Measurements from ENCODE around the gene SPDYE17. TPM values are rescaled to one million over a fixed set of nuclear protein-coding genes. Genes with fewer than 3 reads are reported as not detected.
"Not testable (repeated sequence)": the region's sequence is repeated elsewhere in the genome, so short reads cannot be mapped to it uniquely, and the experiment has no call there.

SPDYE17 gene
- total RNA-seq, 2 experiments from 2014 or later = not detected

- H3K27me3 Mint-ChIP-seq; H3K4me3 Mint-ChIP-seq; H3K36me3 Mint-ChIP-seq (ENCODE audit: low read depth); intact Hi-C loops (cut with DNase I, micrococcal nuclease); DNase-seq; H3K4me1 Mint-ChIP-seq; H3K27ac Mint-ChIP-seq; H3K9me3 Mint-ChIP-seq (ENCODE audit: low read depth); CTCF ChIA-PET: not testable (repeated sequence)
- ATAC-seq = peak; percentile 24
- POLR2A ChIA-PET = interaction anchor here (0.6 kb wide), 1 partner anchor 498 kb away, joined by 3 read pairs; no protein-coding TSS in a partner anchor
These were observed 35.2 kb downstream of the SPDYE17 start for GRCh38 chr7:76996932-76997331.

GRCh38 chr7:76994286-76994685, 37.9 kb downstream of the SPDYE17 start:
- ATAC-seq; H3K9me3 Mint-ChIP-seq (ENCODE audit: low read depth); H3K4me1 Mint-ChIP-seq; H3K27ac Mint-ChIP-seq; intact Hi-C loops (cut with DNase I, micrococcal nuclease); POLR2A ChIA-PET; H3K27me3 Mint-ChIP-seq; H3K36me3 Mint-ChIP-seq (ENCODE audit: low read depth); H3K4me3 Mint-ChIP-seq; CTCF ChIA-PET; DNase-seq: not testable (repeated sequence)

GRCh38 chr7:76993831-76994230, 38.3 kb downstream of the SPDYE17 start:
- H3K27me3 Mint-ChIP-seq; H3K9me3 Mint-ChIP-seq (ENCODE audit: low read depth); H3K4me3 Mint-ChIP-seq; ATAC-seq; POLR2A ChIA-PET; H3K27ac Mint-ChIP-seq; CTCF ChIA-PET; DNase-seq; H3K4me1 Mint-ChIP-seq; H3K36me3 Mint-ChIP-seq (ENCODE audit: low read depth); intact Hi-C loops (cut with DNase I, micrococcal nuclease): not testable (repeated sequence)

GRCh38 chr7:76992871-76993270, 39.3 kb downstream of the SPDYE17 start:
- POLR2A ChIA-PET; H3K4me1 Mint-ChIP-seq; intact Hi-C loops (cut with DNase I, micrococcal nuclease); H3K9me3 Mint-ChIP-seq (ENCODE audit: low read depth); DNase-seq; ATAC-seq; H3K27ac Mint-ChIP-seq; H3K27me3 Mint-ChIP-seq; H3K36me3 Mint-ChIP-seq (ENCODE audit: low read depth); H3K4me3 Mint-ChIP-seq; CTCF ChIA-PET: not testable (repeated sequence)

- intact Hi-C loops (cut with DNase I, micrococcal nuclease); H3K36me3 Mint-ChIP-seq (ENCODE audit: low read depth); H3K27ac Mint-ChIP-seq; ATAC-seq; POLR2A ChIA-PET; DNase-seq; H3K27me3 Mint-ChIP-seq; CTCF ChIA-PET; H3K4me3 Mint-ChIP-seq; H3K9me3 Mint-ChIP-seq (ENCODE audit: low read depth); H3K4me1 Mint-ChIP-seq: not testable (repeated sequence)
These were observed 40.0 kb downstream of the SPDYE17 start for GRCh38 chr7:76992204-76992603.

GRCh38 chr7:76990202-76990601, 42.0 kb downstream of the SPDYE17 start:
- H3K36me3 Mint-ChIP-seq (ENCODE audit: low read depth); H3K4me3 Mint-ChIP-seq; H3K27me3 Mint-ChIP-seq; POLR2A ChIA-PET; DNase-seq; H3K4me1 Mint-ChIP-seq; CTCF ChIA-PET; intact Hi-C loops (cut with DNase I, micrococcal nuclease); H3K27ac Mint-ChIP-seq; H3K9me3 Mint-ChIP-seq (ENCODE audit: low read depth); ATAC-seq: not testable (repeated sequence)

- DNase-seq; H3K4me3 Mint-ChIP-seq; H3K4me1 Mint-ChIP-seq; H3K27me3 Mint-ChIP-seq; CTCF ChIA-PET; H3K36me3 Mint-ChIP-seq (ENCODE audit: low read depth); H3K27ac Mint-ChIP-seq; intact Hi-C loops (cut with DNase I, micrococcal nuclease); POLR2A ChIA-PET; ATAC-seq; H3K9me3 Mint-ChIP-seq (ENCODE audit: low read depth): not testable (repeated sequence)
These were observed 46.0 kb downstream of the SPDYE17 start for GRCh38 chr7:76985924-76986717.

GRCh38 chr7:76984784-76985136, 47.4 kb downstream of the SPDYE17 start:
- H3K36me3 Mint-ChIP-seq (ENCODE audit: low read depth); H3K9me3 Mint-ChIP-seq (ENCODE audit: low read depth); POLR2A ChIA-PET; H3K4me3 Mint-ChIP-seq; DNase-seq; H3K4me1 Mint-ChIP-seq; H3K27me3 Mint-ChIP-seq; H3K27ac Mint-ChIP-seq; CTCF ChIA-PET; intact Hi-C loops (cut with DNase I, micrococcal nuclease): not testable (repeated sequence)
- peak; percentile 99 for ATAC-seq

- H3K9me3 Mint-ChIP-seq (ENCODE audit: low read depth); CTCF ChIA-PET; H3K27ac Mint-ChIP-seq; intact Hi-C loops (cut with DNase I, micrococcal nuclease); H3K4me1 Mint-ChIP-seq; DNase-seq; H3K36me3 Mint-ChIP-seq (ENCODE audit: low read depth); H3K4me3 Mint-ChIP-seq; POLR2A ChIA-PET; H3K27me3 Mint-ChIP-seq: not testable (repeated sequence)
- peak; percentile 44 for ATAC-seq
These were observed 48.0 kb downstream of the SPDYE17 start for GRCh38 chr7:76983937-76984783.

GRCh38 chr7:76983333-76983732, 48.8 kb downstream of the SPDYE17 start:
- intact Hi-C loops (cut with DNase I, micrococcal nuclease); H3K27ac Mint-ChIP-seq; POLR2A ChIA-PET; H3K9me3 Mint-ChIP-seq (ENCODE audit: low read depth); CTCF ChIA-PET; H3K4me1 Mint-ChIP-seq; DNase-seq; H3K36me3 Mint-ChIP-seq (ENCODE audit: low read depth); H3K4me3 Mint-ChIP-seq; H3K27me3 Mint-ChIP-seq; ATAC-seq: not testable (repeated sequence)

- H3K36me3 Mint-ChIP-seq (ENCODE audit: low read depth); DNase-seq; POLR2A ChIA-PET; H3K27ac Mint-ChIP-seq; intact Hi-C loops (cut with DNase I, micrococcal nuclease); H3K27me3 Mint-ChIP-seq; H3K9me3 Mint-ChIP-seq (ENCODE audit: low read depth); H3K4me3 Mint-ChIP-seq; CTCF ChIA-PET; H3K4me1 Mint-ChIP-seq; ATAC-seq: not testable (repeated sequence)
These were observed 49.7 kb downstream of the SPDYE17 start for GRCh38 chr7:76982501-76982900.

Data from activated CD4-positive, alpha-beta T cell treated with anti-CD3 and anti-CD28 coated beads for 36 hours (primary cell).